HG03139 (cell line): ENCODE results near the gene ANGPTL8.

Experiments
- ATAC-seq: cut with Tn5 transposase; IDR thresholded peaks from one replicate; pipeline ENCODE4 v1.9.1; 2021; ENCODE audit not compliant: unreplicated experiment

ANGPTL8 gene

GRCh38 chr19:11239377-11240000 lies at the start of gene ANGPTL8:
TSS of gene ANGPTL8 (plus strand) at chr19:11239619. CDS start at chr19:11239638, 19 bp downstream.
- no peak for ATAC-seq

GRCh38 chr19:11190501-11190900 lies 48.9 kb upstream of the ANGPTL8 start:
- ATAC-seq = no peak

- no peak for ATAC-seq
Observed at GRCh38 chr19:11191273-11191755, 48.1 kb upstream of the ANGPTL8 start.

- ATAC-seq = no peak
Observed at GRCh38 chr19:11191934-11192333, 47.5 kb upstream of the ANGPTL8 start.

GRCh38 chr19:11192957-11193939 lies 46.2 kb upstream of the ANGPTL8 start:
- ATAC-seq = no peak

GRCh38 chr19:11194173-11194572 lies 45.2 kb upstream of the ANGPTL8 start:
- no peak for ATAC-seq

- ATAC-seq = no peak
Observed at GRCh38 chr19:11194656-11195558, 44.5 kb upstream of the ANGPTL8 start.

- no peak for ATAC-seq
Observed at GRCh38 chr19:11195681-11196080, 43.7 kb upstream of the ANGPTL8 start.

- no peak for ATAC-seq
Observed at GRCh38 chr19:11196406-11197287, 42.8 kb upstream of the ANGPTL8 start.

- peak; percentile 51 for ATAC-seq
Observed at GRCh38 chr19:11197291-11198174, 41.9 kb upstream of the ANGPTL8 start, which contains the start of gene KANK2. TSS of gene KANK2 (minus strand) at chr19:11197545. CDS start at chr19:11194511, 3,034 bp downstream.

GRCh38 chr19:11198175-11198534 lies 41.3 kb upstream of the ANGPTL8 start:
- ATAC-seq = no peak

- ATAC-seq = no peak
Observed at GRCh38 chr19:11198769-11199424, 40.5 kb upstream of the ANGPTL8 start.

GRCh38 chr19:11199517-11199916 lies 39.9 kb upstream of the ANGPTL8 start:
- no peak for ATAC-seq

- no peak for ATAC-seq
Observed at GRCh38 chr19:11200015-11200574, 39.3 kb upstream of the ANGPTL8 start.

- no peak for ATAC-seq
Observed at GRCh38 chr19:11200931-11201330, 38.5 kb upstream of the ANGPTL8 start.

GRCh38 chr19:11201791-11202190 lies 37.6 kb upstream of the ANGPTL8 start:
- no peak for ATAC-seq

- no peak for ATAC-seq
Observed at GRCh38 chr19:11202488-11203193, 36.8 kb upstream of the ANGPTL8 start.
